NCI-H1092 treated with DMSO at 0.1 percent for 48 hours (cell line): ENCODE data around the gene CCZ1.
"Not testable (repeated sequence)": the region's sequence is repeated elsewhere in the genome, so short reads cannot be mapped to it uniquely, and the experiment has no call there.

Experiments used
- DNase-seq: peaks from one replicate; lab custom pipeline; 2025; lab: John Stamatoyannopoulos, UW

CCZ1 gene

GRCh38 chr7:5916529-5916928 lies 18.0 kb downstream of the CCZ1 start:
- not testable (repeated sequence) for DNase-seq

GRCh38 chr7:5924180-5924579 lies 25.6 kb downstream of the CCZ1 start:
- not testable (repeated sequence) for DNase-seq

- not testable (repeated sequence) for DNase-seq
These were observed 26.1 kb downstream of the CCZ1 start for GRCh38 chr7:5924630-5925029.

- not testable (repeated sequence) for DNase-seq
These were observed 27.8 kb downstream of the CCZ1 start for GRCh38 chr7:5926263-5926870.

- not testable (repeated sequence) for DNase-seq
These were observed 31.8 kb downstream of the CCZ1 start for GRCh38 chr7:5930290-5930689.

- DNase-seq: not testable (repeated sequence)
These were observed 32.7 kb downstream of the CCZ1 start for GRCh38 chr7:5931250-5931649.

- DNase-seq: not testable (repeated sequence)
These were observed 33.5 kb downstream of the CCZ1 start for GRCh38 chr7:5931905-5932644.

- not testable (repeated sequence) for DNase-seq
These were observed 36.5 kb downstream of the CCZ1 start for GRCh38 chr7:5934945-5935450.

GRCh38 chr7:5963205-5963604 lies 64.7 kb downstream of the CCZ1 start:
- DNase-seq: not testable (repeated sequence)

GRCh38 chr7:5963810-5964209 lies 65.3 kb downstream of the CCZ1 start:
- not testable (repeated sequence) for DNase-seq

GRCh38 chr7:5970347-5970911 lies 71.9 kb downstream of the CCZ1 start, which contains the start of gene RSPH10B:
Gene RSPH10B (minus strand): TSS chr7:5970689. CDS start chr7:5967116, 3,573 bp downstream.
- not testable (repeated sequence) for DNase-seq

GRCh38 chr7:5973580-5973979 lies 75.0 kb downstream of the CCZ1 start:
- not testable (repeated sequence) for DNase-seq
